NCI-H1105 treated with DMSO at 0.1 percent for 48 hours (cell line): ENCODE results near the gene GRM1.

Experiments used
- DNase-seq: peaks from one replicate; lab custom pipeline; 2025; lab: John Stamatoyannopoulos, UW

GRM1 gene

DNA sequence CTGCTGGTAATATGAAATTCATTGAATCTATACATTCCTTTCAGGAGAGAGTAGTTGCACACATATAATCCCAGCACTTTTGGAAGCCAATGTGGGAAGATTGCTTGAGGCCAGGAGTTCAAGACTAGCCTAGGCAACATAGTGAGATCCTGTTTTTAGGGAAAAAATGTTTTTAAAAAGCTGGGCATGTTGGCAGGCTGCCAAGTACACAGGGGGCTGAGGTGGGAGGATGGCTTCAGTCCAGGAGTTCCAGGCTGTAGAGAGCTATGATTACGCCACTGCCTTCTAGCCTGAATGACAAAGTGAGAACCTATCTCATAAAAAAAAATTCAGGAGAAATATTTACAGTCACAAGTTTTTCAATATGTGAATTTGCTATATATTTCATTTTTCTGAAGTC lies 71.9 kb downstream of the GRM1 start:
- no peak for DNase-seq

DNA sequence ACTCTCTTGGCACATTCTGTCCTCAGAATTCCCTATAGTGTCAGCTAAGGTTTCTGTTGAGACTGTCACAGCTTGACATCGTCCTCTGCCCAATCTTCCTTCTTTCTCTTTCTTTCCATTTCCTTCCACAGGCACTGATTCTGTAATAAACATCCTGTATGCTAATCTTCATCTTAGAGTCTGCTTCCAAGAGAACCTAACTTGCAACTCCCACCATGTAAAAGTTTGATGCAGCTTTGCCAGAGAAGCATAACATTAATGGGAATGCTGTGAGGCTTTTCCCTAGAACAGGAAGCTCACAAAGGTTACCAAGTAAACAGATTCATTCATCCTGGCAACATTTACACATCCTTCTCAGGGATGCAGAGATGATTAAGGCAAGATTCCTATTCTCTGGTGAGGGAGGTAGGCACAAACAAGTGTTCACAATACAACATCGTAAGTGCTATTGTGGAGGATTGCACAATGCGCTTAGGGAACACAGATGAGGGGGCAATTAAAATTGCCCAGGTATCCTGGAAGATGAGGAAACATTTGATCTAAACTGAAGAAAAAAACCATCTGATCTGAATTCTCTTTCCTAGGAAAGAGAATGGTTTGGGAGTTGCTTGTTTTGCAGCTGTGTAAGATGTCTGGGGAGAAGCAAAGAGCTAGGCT lies 74.7 kb downstream of the GRM1 start:
- DNase-seq: no peak

DNA sequence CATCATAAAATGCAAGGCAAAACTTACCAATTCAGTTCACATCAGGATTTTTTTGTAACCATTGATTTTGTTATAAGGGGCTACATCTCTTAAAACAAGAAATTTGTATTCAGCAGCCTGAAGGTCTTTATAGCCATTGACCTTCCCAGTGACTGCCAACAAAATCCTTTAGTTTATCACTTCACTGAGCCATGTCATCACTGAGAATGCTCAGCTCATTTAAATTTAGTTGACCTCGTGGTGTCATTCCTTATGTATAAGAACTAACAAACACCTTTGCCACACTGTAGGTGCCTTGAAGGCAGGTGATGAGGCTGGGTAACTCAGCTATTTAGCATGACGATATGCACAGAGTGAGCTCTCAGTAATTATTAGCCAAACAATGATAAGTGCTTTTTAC lies 77.7 kb downstream of the GRM1 start:
- no peak for DNase-seq

DNA sequence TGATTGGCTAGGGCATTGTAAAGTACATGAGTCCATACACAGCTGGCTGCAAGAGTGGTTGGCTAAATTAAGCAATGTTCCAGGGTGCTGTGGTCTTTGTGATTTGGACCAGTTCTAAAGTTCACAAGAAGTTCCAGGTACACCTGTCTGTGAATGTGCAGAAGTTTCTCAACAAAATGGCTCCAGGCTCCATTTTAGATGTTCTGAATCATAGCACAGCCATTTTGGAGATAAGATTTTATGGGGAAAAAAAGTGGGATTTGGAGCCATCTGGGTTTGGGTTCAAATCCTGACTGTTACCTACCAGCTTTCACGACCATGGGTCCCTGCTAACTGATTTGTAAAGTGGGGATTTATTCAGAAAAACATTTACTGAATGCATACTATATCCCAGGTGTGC lies 82.1 kb downstream of the GRM1 start:
- no peak for DNase-seq

DNA sequence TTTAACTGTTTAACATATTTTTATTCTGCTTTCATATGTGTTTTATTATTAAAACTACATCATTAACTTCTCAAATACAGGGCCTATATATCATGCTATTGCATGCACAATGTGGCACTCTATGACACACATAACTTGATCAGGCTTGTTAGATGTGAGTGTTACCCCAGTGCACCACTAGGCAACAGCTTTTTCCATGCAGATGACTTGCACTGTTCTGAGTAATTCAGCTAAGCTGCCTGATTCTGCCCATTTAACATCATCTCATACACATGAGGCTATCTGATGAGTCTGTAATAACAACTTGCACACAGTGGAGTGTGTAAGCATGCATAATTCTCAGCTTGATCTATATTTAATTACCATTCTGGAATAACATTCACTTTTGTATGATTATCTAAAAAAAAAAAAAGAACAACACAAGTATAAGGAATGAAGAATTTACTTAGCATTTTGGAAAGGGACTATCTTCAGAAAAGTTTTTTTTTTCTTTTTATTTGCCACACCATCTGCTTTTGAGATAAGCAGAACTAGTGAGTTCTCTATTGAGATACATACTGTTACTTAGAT lies 83.1 kb downstream of the GRM1 start:
- DNase-seq: no peak

DNA sequence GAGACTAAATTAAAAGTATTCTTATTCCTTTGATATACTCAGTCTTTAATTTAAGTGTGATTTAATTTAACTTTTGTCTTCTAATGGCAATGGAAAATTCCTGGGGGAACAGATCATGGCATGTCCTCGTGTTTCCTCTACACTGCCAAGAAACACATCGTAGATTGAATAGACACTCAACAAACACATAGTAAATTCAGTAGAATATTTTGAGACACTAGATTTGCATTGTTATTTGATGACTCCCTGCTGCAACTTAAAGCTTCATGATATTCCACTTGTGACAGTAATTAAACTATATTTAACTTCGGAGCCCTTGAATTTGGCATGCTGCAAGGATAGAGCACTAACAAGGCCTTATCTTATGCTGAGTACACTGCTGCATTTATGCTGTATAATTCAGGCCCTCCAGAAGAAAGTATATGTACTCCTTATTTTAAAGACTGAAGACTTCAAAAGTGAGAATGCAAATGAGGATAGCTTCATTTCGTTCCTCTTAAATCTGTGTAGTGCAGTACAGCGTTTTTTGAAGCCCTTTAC lies 84.3 kb downstream of the GRM1 start:
- no peak for DNase-seq

- no peak for DNase-seq
Observed at GRCh38 chr6:146123616-146124015, 94.8 kb downstream of the GRM1 start.

DNA sequence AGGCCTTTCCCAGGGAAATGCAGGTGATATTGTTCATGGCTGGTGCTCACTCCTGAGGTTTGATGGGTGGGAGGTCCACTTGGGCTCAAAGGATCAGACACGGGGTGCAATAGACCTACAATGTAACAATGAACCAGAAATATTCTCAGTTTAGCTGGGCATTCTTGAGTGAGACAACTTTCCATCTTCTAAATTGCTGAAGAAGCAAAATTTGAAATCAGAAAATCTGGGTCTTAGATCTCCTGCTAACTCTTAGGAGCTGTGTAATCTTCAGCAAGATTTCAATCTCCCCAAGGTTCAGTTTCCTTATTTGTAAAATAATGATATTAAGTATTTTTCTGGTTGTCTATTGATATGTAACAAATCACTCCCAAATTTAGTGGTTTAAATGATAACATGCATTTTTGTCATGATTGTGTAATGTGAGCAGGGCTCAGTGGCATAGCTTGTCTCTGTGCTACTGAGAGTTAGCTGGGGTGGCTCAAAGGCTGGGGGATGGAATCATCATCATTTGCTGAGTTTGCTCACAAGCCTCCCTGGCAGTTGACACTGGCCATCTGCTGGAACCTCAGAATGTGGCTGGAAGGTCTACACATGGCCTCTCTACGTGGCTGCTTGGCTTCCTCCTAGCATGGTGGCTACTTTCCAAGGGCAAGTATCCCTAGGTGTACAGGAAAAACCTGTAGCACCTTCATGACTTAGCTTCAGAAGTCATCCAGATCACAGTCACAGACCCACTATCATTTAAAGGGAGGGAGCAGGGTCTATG lies 98.8 kb downstream of the GRM1 start:
- no peak for DNase-seq

- DNase-seq: no peak
Observed at GRCh38 chr6:146133866-146134265, 105.0 kb downstream of the GRM1 start.

DNA sequence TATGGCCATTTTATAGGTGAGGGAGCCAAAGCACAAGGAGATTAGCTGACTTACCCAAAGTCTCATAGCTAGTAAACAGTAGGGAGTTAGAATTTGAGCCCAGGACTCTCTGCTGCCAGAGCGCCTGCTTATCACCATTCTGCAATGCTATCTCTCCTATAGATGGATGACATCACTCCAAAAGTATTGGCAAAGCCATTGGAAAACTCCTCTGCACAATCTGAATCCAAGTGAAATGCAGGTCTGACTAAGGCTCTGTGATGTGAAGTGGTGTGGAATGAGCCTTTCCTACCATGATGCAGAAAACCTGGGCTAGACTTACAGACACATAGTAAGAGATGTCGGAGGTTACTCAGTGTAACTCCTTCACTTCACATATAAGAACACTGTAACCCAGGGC lies 106.3 kb downstream of the GRM1 start:
- no peak for DNase-seq

- DNase-seq: no peak
Observed at GRCh38 chr6:146146836-146147235, 118.0 kb downstream of the GRM1 start.

DNA sequence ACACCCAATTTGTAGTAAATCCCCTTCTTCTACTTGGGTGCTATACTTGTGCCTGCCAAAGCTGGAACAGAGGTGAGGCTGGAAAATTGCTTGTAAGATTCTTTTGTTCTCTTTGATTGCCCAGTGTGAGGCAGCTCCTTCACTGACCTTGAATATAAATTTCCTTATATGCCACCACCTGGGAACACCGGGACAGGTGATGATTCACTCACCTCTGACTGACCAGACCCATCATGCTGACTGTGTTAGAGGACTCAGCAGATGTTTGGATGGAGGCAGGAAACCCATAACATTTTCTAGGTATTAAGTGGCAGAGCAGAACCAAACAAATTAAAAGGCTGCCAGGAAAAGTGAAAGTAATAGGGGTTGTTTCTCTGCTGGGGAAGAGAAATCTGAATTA lies 120.9 kb downstream of the GRM1 start:
- no peak for DNase-seq

DNA sequence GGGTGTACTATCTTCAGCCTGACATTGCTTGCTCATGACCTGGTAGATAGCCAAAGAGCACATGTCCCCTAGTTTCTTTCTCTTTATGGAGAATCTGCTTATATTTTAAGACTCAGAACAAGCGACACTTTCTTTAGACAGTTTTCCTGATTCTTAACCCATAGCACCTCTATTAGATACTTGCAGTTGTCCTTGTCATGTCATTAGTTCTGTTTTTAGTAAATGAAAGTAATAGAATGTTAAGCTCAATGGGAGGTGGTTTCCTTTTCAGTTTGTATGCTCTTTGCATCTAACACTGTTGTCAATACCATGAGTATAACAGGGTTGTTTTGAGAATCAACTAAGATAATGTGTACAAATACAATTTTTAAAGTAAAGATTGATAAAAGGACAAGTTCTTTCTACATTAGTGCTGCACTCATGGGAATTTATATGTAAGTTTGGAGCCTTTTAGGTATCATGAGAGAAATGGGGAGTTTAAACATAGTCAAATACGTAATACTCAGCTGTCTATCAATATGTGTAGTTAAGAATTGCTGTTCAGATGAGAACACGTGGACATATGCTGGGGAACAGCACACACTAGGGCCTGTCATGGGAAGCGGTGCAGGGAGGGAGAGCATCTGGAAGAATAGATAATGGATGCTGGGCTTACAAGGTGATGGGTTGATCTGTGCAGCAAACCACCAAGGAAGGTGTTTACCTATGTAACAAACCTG lies 124.3 kb downstream of the GRM1 start:
- DNase-seq: no peak

GRCh38 chr6:146154197-146154596 lies 125.3 kb downstream of the GRM1 start:
- no peak for DNase-seq

- DNase-seq: no peak
Observed at GRCh38 chr6:146161664-146162063, 132.8 kb downstream of the GRM1 start.

DNA sequence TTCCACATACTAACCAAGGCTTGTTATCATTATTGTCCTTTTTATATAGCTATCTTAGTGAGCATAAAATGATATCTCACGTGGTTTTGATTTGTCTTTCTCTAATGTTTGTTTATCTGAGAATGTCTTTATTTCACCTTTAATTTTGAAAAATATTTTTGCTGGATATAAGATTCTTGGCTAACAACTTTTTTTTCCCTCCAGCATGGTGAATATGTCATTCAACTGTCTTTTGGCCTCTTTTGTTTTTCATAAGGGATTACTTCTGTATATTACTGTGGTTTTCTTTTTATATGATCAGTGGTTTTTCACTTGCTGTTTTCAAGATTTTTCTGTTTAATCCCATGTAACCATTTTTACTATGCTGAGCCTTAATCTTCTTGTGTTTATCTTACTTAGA lies 141.0 kb downstream of the GRM1 start:
- no peak for DNase-seq

DNA sequence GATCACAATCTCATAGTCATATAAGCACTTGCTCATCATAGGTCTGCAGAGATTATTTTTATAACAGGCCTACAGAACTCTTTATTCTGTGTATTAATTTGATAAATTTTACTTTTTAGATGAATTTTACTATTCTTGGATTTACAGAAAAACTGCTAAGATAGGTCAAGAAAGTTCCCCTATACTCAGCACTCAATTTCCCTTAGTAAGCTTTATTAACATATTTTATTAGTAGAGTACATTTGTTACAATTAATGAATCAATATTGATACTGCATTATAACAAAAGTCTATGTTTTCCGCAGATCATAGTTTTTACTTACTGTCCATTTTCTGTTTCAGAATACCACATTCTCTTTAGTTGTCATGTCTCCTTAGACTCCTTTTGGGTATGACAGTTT lies 148.9 kb downstream of the GRM1 start:
- DNase-seq: no peak

GRCh38 chr6:146183831-146184230 lies 155.0 kb downstream of the GRM1 start:
- peak; percentile 16 for DNase-seq

DNA sequence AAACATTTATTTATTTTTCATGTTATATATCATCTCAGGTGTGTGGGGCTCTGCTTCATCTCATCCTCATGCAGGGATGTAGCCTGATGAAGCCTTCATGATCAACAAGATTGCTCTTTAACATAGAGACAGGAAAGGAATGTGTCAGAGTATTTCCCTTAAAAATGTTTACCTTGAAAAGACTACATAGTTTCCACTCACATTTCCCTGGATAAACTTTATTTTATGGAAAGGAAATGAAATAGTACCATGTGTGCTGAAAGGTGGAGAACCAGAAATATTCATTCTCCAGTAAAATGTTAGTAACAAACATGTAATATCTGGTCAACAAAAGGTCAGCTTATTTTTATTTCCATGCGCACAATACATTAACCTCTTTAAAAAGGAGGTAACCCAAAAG lies 155.8 kb downstream of the GRM1 start:
- no peak for DNase-seq

- no peak for DNase-seq
Observed at GRCh38 chr6:146189131-146189530, 160.3 kb downstream of the GRM1 start.

DNA sequence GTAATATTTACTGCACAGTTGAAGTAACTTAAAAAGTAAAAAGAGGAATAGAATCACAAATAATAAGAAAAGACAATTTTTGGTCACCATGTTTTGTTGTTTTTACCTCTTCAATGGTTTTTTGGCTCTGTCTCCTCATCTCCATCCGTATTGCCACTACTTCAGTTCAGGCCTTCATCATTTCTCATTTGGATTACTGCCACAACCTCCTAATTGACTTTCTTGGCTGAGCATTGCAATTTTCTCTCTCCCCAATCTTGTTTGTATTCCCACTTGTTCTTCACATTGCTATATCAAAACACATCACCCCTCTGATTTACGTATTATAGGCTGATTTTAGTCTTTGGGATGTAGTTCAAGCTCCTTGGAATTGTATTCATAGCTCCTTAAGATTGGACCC lies 161.7 kb downstream of the GRM1 start:
- no peak for DNase-seq

- no peak for DNase-seq
Observed at GRCh38 chr6:146191166-146191565, 162.3 kb downstream of the GRM1 start.

- DNase-seq: no peak
Observed at GRCh38 chr6:146191612-146192011, 162.8 kb downstream of the GRM1 start.
